Raji (cell line): ENCODE measurements around the gene AGAP1.

ENCODE experiments used
- POLR2A ChIP-seq: IDR thresholded peaks from 2 replicates; pipeline ENCODE4 v1.6.1; 2011; ENCODE audit warnings: low read depth, low read length, control low read depth; ENCODE audit not compliant: insufficient read depth

The AGAP1 gene

DNA sequence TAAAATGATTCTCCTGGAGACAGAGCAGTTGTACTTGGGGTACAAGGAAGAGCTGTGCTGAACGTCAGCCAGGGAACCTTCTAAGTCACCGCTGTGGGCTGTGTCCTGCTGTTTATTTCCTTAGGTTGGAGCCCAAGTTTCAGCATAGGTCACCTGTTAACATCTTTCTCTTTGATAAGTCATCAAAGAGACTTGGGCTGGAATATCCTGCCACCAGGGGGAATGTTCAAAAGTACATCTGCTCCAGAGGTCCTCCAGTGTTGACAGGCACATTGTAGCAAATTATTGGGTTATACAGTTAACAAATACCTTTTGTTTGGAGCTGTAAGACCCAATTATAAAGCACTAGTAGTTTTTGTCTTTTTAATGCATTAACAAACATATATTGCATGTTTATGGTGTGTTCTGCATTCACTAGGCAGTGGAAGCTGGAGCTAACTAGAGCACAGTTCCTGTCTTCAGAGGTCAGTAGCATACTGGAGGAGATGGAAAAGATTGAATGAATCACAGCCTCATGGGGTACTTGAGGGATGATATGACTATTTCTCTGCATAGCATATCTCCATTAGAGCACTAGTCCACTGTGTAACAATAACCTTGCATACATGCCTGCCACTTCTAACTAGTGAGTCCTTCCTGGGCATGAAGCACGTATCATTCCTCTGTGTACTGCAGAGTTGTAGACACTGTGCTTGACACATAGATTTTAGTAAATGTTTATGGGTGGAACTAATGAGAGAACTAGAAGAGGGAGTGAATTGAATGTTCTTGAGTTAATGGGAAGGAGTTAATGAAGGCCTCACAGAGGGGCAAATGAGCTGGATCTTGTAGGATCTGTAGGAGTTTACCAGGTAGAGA, 182.1 kb downstream of the AGAP1 start:
- no peak for TF ChIP-seq POLR2A

DNA sequence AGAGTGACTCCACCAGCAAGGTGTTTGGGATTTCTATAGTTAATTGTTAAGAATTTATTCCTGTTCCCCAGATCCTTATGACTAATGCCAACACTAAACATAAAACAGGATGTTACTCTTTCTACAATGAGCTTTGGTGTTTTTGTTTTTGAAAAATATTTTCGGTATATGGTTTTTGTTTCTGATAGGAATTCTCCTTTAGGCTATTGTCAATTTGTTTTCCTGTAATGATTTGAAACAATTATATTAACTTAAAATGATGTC, 182.6 kb downstream of the AGAP1 start:
- no peak for TF ChIP-seq POLR2A

DNA sequence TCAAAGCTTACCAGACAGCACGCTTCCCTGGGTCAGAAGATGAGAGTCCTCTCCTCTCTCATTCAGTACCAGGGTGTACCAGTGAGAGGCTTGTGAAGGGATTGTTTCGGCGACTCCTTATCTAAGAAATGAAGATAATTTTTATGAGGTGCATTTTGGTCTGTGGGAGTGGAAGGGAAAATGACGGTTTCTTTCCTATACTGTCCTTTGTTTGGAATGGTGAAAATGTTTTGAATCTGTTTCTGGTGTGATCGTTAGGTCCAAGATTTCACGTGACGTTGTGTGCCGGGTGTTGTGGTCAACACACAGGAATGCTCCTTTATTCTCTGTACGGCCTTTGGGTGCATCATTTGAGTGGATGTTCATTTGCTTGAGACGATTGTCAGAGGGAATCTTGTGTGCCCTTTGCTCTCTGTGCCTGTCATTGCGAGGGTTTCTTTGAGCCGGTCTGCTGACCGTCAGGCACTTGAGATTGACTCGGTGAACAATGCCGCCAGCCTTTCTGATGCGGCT, 183.5 kb downstream of the AGAP1 start:
- no peak for TF ChIP-seq POLR2A

DNA sequence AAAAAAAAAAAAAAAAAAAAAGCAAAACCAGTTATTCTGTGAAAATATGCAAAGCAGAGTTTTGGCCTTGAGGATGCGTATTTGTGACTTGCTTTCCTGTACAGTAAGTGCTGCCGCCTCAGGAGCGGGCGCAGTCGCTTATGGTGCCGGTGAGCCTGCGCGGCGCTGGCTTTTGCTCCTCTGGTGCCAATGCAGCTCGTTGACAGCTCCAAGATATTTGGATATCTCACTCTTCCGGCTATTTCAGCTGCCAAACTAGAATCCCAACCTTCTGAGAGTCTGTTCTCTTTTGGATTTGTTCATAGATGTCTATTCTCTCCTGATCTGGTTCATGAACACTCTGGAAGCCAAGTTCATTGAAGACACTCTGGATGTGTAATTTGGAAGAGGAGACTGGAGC, 184.1 kb downstream of the AGAP1 start:
- no peak for TF ChIP-seq POLR2A

DNA sequence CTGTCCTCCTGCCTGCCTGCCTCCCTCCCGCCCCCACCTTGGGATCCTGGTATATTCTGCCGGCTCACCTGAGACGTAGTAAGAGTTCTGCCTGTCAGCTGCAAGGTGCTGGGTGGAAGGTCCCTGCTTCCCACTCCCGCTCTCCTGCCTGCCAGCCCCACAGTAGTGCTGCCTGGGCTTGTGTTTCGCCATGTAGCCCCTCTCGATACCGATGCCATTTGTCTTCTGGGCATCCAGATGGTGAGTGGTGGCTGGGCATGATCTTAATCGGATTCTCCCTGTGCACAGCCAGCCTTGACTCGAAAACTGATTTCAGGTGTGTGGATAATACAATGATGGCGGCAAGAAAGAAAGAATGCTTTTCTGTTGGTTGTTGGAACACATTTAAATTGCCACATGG, 184.9 kb downstream of the AGAP1 start:
- TF ChIP-seq POLR2A, result no peak

DNA sequence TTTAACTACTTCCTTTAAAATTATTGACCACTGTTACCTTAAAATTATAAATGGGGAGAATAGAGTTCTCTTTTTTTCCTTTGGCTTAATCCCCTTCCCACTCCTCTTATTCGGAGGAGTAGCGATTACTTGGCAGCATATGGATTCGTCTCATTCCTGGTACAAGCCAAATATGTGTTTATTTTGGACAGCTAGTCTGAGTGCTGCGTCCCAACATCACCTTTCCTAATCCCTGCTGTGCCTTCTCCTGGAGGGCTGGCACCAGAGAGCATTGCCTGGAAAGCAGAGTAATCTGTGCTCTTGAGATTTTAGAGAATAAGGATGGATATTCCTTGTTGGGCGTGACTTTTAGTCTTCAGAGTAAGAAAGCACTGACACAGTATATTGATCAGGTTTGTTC, 185.6 kb downstream of the AGAP1 start:
- no peak for TF ChIP-seq POLR2A

DNA sequence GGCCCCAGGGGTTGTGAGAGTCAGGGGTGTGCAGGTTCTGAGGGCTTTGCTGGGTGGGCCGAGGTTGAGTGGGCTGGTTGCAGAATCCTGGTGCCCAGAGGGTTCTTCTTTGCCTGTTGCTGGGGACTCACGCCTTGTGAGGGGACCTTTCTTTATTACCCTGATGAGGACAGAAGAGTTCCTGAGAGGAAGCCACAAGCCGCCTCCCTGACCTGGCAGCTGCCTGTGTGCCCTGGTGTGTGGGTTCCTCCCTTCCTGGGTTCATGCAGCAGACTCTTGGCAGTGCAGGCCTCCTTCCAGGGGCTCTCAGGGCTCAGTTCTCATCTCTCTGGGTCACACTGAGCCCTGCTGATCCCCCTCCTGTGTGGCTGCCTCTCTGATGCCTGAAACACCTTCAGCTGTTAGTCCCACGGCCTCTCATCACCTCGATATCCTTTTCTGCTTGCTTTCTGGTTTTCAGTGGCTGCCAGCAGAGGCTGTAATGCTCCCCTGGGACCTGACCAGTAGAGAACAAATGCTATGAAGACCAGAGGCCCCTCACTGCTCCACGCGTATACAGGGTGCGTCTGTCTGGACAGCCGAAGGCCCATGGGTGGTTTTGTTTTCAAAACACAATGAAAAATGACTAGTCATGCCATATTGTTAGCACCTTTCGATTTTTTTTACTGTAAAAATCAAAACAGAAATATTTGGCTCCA, 191.3 kb downstream of the AGAP1 start:
- no peak for TF ChIP-seq POLR2A

DNA sequence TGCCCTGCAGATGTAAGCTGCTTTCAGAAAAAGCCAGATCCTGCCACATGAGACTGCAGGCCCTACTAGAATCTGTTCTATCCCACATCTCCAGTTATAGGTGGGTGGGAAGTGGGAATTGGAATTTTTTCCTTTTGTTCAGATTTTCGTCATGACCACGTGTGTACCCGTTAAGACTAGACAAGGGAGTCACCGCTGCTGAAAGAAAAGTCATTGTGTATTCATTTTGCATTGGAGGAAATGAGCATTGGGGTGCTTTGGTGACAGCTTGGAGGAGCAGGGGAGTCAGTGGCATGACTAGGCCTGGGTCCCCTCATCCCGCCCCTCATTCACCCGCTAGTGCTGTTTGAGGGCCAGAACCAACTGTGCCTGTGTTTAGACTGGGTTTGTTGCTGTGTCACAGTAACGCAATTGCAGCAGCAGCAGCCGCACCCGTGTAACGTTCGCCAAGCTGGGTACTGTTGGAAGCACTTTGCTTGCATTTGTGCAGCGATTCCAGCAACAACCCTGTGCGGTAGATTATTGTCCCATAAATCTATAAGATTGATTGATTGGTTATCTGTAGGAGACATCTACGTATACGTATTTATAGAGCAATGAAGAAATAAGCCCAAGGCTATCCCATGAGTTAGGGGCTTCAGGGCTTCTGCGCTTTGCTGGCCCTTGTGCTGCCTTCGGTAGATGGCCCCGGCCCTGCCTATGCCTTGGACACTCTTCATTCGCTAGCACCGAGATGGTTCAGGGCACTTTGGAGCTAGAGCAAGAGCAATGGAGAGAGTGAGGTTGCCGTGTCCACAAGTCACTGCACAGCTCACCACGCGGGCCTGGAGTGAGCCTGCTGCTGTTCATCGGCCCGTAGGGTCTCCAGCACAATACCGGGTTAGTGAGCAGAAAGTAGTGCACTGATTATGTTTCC, 194.9 kb downstream of the AGAP1 start:
- TF ChIP-seq POLR2A, result no peak

DNA sequence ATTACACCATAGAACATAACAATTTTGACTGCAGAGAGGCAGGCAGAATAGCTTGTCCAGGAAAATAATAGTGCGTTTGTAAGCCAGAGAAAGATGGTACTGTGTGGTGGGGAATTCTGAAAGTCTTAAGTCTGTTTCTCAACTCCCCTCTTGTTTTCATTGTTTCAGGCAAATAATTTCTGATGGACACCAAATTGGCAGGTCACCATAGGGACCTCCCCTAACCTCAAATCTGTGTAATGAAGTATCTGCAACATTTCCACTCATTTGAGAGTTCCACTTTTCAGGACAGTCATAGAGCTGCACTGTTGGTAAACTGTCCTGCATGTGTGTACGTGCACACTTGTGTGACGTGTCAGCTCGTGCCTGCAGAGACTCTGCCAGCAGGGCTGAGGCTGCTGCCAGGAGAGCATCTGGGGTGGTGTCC, 195.6 kb downstream of the AGAP1 start:
- no peak for TF ChIP-seq POLR2A

DNA sequence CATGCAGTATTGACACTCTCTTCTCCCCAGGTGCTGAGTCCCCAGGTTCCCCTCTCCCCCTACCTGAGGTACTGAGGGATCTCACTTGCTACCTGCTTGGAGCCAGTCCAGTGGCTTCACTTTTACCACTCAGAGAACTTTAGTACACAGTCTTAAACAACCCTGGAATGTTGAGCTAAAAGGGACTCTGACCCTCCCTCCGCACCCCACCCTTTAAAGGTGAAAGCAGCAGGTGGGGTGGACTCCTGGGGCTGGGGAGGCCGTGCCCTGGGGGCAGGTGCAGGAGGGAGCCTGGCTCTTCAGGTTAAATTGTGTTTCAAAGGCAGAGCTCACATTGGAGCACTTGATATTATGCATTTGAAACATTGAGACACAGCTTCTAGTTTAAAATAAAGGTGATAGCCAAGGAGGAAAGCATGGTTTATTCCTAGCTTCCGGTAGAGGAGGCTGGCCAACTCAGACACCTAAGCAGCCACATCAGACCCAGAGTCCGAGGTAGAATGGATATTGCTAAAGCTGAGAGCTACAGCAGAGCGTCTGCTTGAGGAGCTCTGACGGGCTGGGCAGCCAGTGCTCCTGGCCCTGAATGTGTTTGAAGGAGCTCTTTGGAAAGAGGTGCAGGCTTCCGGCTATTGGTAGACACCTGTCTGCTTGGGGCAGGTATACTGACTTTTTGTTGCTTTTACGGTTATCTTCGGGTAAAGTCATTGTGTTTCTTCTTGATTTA, 196.4 kb downstream of the AGAP1 start:
- no peak for TF ChIP-seq POLR2A

DNA sequence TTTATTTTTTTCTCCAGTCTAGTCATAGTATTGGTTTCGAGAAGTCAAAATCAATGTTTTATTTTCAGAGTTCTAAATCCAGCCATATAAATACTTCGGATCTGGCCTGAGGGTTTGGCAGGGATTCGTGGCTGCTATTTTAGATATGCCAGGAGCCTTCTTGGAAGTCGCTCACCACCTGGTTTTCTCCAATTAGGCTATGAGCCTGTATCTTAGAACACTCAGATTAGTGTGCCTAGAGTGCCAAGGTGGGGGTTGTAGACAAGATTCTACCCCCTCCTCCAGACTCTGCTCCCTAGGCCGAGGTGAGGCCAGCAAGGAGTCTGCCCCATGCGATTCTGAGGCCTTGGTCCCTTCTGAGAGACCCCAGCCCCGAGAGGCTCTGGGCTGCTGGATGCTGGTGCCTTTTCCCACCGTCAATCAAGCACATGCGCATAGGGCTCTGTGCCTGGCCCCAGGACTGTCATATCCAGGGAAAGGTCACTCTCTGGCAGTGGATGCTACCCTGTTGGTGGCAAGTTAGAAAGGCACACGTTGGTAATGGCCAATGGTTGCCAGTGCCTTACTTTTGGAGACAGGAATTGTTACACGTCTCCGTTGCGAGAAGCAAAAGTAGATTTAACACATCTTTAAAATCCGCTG, 197.1 kb downstream of the AGAP1 start:
- no peak for TF ChIP-seq POLR2A

DNA sequence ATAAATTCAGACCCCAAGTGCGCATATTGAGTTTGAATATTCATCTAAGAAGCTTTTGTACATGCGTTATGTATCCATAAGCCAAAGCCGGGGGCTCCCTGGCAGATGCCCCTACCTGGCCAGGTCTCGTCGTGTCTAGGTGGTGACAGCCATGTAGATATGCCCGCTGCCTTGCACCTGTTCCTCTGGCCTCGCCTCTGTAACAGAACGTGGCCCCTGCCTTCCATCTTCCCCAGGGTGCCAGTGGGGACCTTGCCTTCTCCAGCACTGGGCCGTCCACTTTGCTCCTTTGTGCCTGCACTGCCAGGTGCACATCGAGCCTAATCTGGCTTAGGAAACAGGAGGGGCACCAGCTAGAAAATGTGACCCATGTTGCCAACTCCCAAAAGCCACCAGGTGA, 198.2 kb downstream of the AGAP1 start:
- TF ChIP-seq POLR2A, result no peak

DNA sequence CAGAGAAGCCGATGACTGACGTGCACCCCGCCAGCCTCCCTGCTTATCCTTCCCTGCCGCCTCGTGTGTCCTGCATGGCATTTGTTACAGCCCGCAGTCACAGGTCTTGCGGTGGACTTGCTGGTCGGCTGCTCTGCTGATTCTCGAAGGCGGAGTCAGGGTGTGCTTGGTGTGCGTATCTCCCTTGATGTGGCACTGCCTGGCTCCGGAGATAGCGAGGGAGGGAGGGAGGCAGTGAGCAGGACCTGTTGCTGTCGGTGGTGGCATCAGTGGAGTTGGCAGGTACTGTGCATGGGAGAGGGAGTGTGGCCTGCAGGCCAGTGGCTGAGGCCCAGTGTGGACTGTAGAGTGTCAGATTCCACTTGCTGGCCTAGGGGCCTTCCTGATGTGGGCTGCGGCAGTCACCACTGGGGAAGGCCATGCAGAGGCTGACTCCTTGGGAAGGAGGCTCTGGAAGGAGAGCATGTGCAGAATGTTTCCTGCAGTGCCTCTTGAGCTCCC, 198.9 kb downstream of the AGAP1 start:
- no peak for TF ChIP-seq POLR2A

DNA sequence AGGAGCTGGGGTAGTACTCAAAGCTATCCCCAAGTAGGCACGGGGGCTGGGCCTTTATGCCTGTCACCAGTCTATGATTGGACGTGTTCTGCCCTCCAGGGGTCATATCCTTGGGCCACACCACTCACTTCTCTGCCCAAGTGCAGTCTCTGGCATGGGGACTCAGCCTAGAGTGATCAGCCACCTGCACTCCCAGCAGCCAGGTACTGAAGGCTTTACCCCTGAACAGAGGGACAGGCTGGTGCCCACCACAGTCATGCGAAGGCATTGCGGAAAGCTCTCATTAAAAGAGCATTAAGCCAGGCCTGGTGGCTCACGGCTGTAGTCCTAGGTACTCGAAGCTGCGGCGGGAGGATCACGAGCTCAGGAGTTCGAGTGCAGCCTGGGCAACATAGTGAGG, 199.4 kb downstream of the AGAP1 start:
- TF ChIP-seq POLR2A, result no peak
